ENCODE results near the gene SLC38A9. TPM values are rescaled to one million over a fixed set of nuclear protein-coding genes. Genes with fewer than 3 reads are reported as not detected.

Gene SLC38A9
- total and polyA plus RNA-seq, 4 donors: 11.4 to 31.0 (median 18.6) TPM

DNA sequence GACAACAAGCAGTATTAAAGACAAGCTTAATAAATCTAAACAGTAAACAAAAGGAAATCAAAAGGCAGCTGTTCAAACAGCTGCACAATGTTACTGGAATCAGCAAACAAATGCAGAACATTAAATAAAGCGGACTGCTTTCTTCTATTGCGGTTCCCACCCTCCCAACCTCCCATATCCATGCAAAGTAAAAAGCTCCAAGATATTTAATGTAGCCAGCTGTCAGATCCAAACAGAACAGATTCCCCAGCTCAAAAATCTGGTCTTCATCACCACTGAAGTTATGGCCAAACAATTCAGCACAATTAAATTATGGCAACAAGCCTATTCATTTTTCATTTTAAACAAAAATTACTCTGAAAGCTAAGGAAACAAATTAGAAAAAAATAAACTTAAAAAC is 75.9 kb downstream of the SLC38A9 start:
- H3K4me1 ChIP-seq (ENCODE audit: control insufficient read depth in 4 of 4, insufficient read depth in 4 of 4, low read length in 3 of 4): peaks cover 4 to 48% (median 21%) of the 10 kb centered on the region in 4 donors
- WGBS: 27% methylated on average over 2 of the region's 2 CpGs
- DNase-seq (ENCODE audit: low spot score): no peak

DNA sequence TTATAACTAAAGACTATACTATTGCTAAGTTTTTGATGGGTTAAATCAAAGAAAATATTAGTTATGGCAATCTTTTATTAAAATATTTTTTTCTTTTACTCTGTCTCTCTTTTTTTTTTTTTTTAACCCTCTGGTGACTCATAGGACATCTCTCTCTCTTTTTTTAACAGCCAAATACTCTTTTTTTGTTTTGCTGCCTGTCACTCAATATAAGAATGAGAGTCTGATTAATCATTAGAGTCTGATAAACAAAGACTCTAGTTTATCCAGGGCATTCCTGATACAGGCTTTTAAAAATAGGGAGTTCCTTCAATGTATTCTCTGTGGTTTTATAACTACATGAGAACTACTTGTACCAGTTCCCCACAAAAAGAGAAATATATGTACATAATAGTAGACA is 77.3 kb downstream of the SLC38A9 start:
- Histone ChIP-seq H3K27me3 (ENCODE audit: control insufficient read depth in 4 of 4, insufficient read depth in 4 of 4, low read length in 3 of 4) (no peaks in the 10 kb centered on the region), H3K4me1 (ENCODE audit: control insufficient read depth in 4 of 4, insufficient read depth in 4 of 4, low read length in 3 of 4) (peaks cover 2 to 48% (median 21%) of the 10 kb centered on the region in 4 donors), H3K27ac (ENCODE audit: low read depth in 1 of 2, low read length in 2 of 2) (peak overlapping the region; percentile 88 to 96), H3K9me3 (ENCODE audit: control insufficient read depth in 4 of 4, low read length in 3 of 4) (no peaks in the 10 kb centered on the region), H3K36me3 (ENCODE audit: control insufficient read depth in 4 of 4, insufficient read depth in 3 of 4, low read depth in 1 of 4, low read length in 3 of 4) (no peaks in the 10 kb centered on the region), H3K9ac (ENCODE audit: low read depth in 1 of 2, low read length in 2 of 2) (peak overlapping the region; percentile 78 to 85), H3K4me3 (ENCODE audit: low read depth in 1 of 3, low read length in 3 of 3) (no peak overlapping the region)
- no peak for TF ChIP-seq GABPA (IDR thresholded peaks at IDR 0.05 in 1 of 2, conservative IDR thresholded peaks at IDR 0.05 in 1 of 2)
- peak in 1 of 2 donors; percentile 57 for TF ChIP-seq JUND (IDR thresholded peaks at IDR 0.05)
- no peak for DNase-seq (ENCODE audit: low spot score)

More for the DNA sequence above, 75.9 kb downstream of the SLC38A9 start:
- Histone ChIP-seq H3K27ac (ENCODE audit: low read depth in 1 of 2, low read length in 2 of 2) (peak overlapping the region; percentile 88 to 96), H3K9me3 (ENCODE audit: control insufficient read depth in 4 of 4, low read length in 3 of 4) (no peaks in the 10 kb centered on the region), H3K4me3 (ENCODE audit: low read depth in 1 of 3, low read length in 3 of 3) (no peak overlapping the region), H3K9ac (ENCODE audit: low read depth in 1 of 2, low read length in 2 of 2) (peak overlapping the region in 1 of 2 donors; percentile 85), H3K36me3 (ENCODE audit: control insufficient read depth in 4 of 4, insufficient read depth in 3 of 4, low read depth in 1 of 4, low read length in 3 of 4) (no peaks in the 10 kb centered on the region), H3K27me3 (ENCODE audit: control insufficient read depth in 4 of 4, insufficient read depth in 4 of 4, low read length in 3 of 4) (no peaks in the 10 kb centered on the region)
- peak; percentile 36 for TF ChIP-seq SP1 (IDR thresholded peaks at IDR 0.05)
- no peak for TF ChIP-seq HNF4G (IDR thresholded peaks at IDR 0.05)
- TF ChIP-seq RAD21 (IDR thresholded peaks at IDR 0.05): peak in 1 of 2 donors; percentile 28

DNA sequence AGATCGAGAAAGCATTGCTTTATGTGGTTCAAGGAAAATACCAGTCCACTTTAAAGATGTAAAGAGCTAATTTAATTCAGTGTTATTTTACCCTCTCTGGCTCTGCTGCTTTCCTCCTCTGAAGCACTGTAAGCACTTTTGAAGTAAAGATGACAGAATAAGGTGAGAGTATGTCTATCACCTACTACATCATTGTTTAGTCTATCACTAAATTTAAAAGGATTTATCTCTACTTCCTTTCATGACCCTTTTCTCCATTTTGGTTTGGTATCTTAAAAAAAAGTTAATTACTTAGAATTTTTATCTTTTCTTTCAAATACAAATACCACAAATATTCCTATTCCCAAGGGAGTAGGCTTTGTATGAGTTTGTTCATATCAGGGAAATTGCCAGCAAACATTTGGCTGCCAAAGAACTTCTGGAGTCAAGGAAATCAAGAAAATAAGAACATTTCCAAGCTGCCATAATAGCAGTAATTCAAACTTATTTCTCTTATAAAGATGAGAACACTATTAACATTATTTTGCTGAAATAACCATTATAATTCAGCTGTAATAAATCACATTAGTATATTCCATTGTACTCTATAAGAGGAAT is 77.8 kb downstream of the SLC38A9 start:
- H3K36me3 ChIP-seq (ENCODE audit: control insufficient read depth in 4 of 4, insufficient read depth in 3 of 4, low read depth in 1 of 4, low read length in 3 of 4): no peaks in the 10 kb centered on the region
- H3K9ac ChIP-seq (ENCODE audit: low read depth in 1 of 2, low read length in 2 of 2): peak overlapping the region; percentile 73 to 78
- no peak for DNase-seq (ENCODE audit: low spot score)
- H3K4me3 ChIP-seq (ENCODE audit: low read depth in 1 of 3, low read length in 3 of 3): no peak overlapping the region
- 47% methylated on average over 1 of the region's 1 CpG for WGBS
- H3K27ac ChIP-seq (ENCODE audit: low read depth in 1 of 2, low read length in 2 of 2): peak overlapping the region; percentile 88 to 96
- no peaks in the 10 kb centered on the region for H3K27me3 ChIP-seq (ENCODE audit: control insufficient read depth in 4 of 4, insufficient read depth in 4 of 4, low read length in 3 of 4)
- TF ChIP-seq JUND (IDR thresholded peaks at IDR 0.05): no peak
- TF ChIP-seq, protein P1, sequence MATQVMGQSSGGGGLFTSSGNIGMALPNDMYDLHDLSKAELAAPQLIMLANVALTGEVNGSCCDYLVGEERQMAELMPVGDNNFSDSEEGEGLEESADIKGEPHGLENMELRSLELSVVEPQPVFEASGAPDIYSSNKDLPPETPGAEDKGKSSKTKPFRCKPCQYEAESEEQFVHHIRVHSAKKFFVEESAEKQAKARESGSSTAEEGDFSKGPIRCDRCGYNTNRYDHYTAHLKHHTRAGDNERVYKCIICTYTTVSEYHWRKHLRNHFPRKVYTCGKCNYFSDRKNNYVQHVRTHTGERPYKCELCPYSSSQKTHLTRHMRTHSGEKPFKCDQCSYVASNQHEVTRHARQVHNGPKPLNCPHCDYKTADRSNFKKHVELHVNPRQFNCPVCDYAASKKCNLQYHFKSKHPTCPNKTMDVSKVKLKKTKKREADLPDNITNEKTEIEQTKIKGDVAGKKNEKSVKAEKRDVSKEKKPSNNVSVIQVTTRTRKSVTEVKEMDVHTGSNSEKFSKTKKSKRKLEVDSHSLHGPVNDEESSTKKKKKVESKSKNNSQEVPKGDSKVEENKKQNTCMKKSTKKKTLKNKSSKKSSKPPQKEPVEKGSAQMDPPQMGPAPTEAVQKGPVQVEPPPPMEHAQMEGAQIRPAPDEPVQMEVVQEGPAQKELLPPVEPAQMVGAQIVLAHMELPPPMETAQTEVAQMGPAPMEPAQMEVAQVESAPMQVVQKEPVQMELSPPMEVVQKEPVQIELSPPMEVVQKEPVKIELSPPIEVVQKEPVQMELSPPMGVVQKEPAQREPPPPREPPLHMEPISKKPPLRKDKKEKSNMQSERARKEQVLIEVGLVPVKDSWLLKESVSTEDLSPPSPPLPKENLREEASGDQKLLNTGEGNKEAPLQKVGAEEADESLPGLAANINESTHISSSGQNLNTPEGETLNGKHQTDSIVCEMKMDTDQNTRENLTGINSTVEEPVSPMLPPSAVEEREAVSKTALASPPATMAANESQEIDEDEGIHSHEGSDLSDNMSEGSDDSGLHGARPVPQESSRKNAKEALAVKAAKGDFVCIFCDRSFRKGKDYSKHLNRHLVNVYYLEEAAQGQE (IDR thresholded peaks at IDR 0.05): peak; percentile 7
- H3K4me1 ChIP-seq (ENCODE audit: control insufficient read depth in 4 of 4, insufficient read depth in 4 of 4, low read length in 3 of 4): peaks cover 4 to 52% (median 21%) of the 10 kb centered on the region in 4 donors
- no peaks in the 10 kb centered on the region for H3K9me3 ChIP-seq (ENCODE audit: control insufficient read depth in 4 of 4, low read length in 3 of 4)

DNA sequence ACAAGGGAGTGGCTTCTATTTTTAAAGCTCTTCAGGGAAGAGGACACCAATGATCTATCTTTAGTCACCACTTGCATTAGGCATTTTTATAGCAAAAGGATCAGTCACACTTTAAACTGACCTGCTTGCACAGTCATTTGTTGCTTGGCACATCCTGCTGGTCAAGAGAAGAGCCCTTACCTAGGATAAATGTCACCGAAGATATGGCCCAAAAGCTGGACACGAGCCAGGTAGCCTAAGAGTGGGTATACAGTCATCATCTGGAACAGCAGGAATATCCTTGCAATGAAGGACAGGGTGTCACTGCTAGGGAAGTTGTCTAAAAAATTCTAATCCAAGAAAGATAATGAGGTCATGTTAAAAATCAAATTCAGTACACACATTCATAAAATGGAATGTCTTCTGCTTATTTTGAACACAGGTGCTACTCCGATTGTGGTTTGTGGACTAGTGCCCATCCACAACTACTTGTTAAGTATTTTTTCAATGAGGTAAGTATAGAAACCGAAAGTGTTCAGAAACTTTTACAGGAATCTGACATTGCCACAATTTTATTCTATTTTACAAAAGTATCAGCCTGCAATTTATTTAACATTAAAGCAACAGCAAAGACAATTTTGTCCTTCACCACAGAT is 78.4 kb downstream of the SLC38A9 start:
- H3K9me3 ChIP-seq (ENCODE audit: control insufficient read depth in 4 of 4, low read length in 3 of 4): no peaks in the 10 kb centered on the region
- TF ChIP-seq YY1 (IDR thresholded peaks at IDR 0.05): peak; percentile 36
- TF ChIP-seq, protein P2, sequence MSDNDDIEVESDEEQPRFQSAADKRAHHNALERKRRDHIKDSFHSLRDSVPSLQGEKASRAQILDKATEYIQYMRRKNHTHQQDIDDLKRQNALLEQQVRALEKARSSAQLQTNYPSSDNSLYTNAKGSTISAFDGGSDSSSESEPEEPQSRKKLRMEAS (IDR thresholded peaks at IDR 0.05): no peak
- TF ChIP-seq NR2F2 (IDR thresholded peaks at IDR 0.05): no peak
- TF ChIP-seq RXRA (IDR thresholded peaks at IDR 0.05): no peak
- TF ChIP-seq, protein P1 (IDR thresholded peaks at IDR 0.05): peak; percentile 11
- peak; percentile 16 to 22 for TF ChIP-seq RAD21 (IDR thresholded peaks at IDR 0.05)
- peak; percentile 6 for TF ChIP-seq SP1 (IDR thresholded peaks at IDR 0.05)
- TF ChIP-seq HNF4A (conservative IDR thresholded peaks at IDR 0.05): peak; percentile 4 to 9
- no peaks in the 10 kb centered on the region for H3K36me3 ChIP-seq (ENCODE audit: control insufficient read depth in 4 of 4, insufficient read depth in 3 of 4, low read depth in 1 of 4, low read length in 3 of 4)
- 15% methylated on average over 4 of the region's 4 CpGs for WGBS
- DNase-seq (ENCODE audit: low spot score): no peak
- H3K27ac ChIP-seq (ENCODE audit: low read depth in 1 of 2, low read length in 2 of 2): peak overlapping the region; percentile 88 to 96
- peak overlapping the region; percentile 73 to 78 for H3K9ac ChIP-seq (ENCODE audit: low read depth in 1 of 2, low read length in 2 of 2)
- H3K4me1 ChIP-seq (ENCODE audit: control insufficient read depth in 4 of 4, insufficient read depth in 4 of 4, low read length in 3 of 4): peaks cover 5 to 54% (median 19%) of the 10 kb centered on the region in 4 donors
- H3K27me3 ChIP-seq (ENCODE audit: control insufficient read depth in 4 of 4, insufficient read depth in 4 of 4, low read length in 3 of 4): no peaks in the 10 kb centered on the region
- no peak overlapping the region for H3K4me3 ChIP-seq (ENCODE audit: low read depth in 1 of 3, low read length in 3 of 3)

Measured in liver (tissue), 9 donors.